A673 (cell line): ENCODE data around the gene MB21D2. TPM values are rescaled to one million over a fixed set of nuclear protein-coding genes. Genes with fewer than 3 reads are reported as not detected.

Source experiments
- BruUV-seq: library from RNA; stranded (reverse); fragments of 400-500 nt; replicated peaks from 2 replicates; lab custom pipeline; 2021; lab: Mats Ljungman, UMichigan
- CTCF ChIA-PET: fragments of 300-600 bp; sonication (Branson Sonifier 250); formaldehyde crosslinking; loops from one replicate; lab custom pipeline; 2022; ENCODE audit warnings: antibody characterized with exemption; lab: Charles Lee
- POLR2A ChIA-PET: fragments of 300-600 bp; sonication (Branson Sonifier 250); formaldehyde crosslinking; loops from one replicate; lab custom pipeline; 2022; ENCODE audit warnings: antibody characterized with exemption; ENCODE audit not compliant: low non-redundant PET; lab: Charles Lee
- DNase-seq: peaks from one replicate; pipeline ENCODE4 v3.0.0-alpha.2; 2015; ENCODE audit warnings: low spot score
- H3K27ac ChIP-seq: fragments of 200-600 bp; sonication (generic); 2 replicates; pipeline ENCODE4 v1.5.1; 2016; ENCODE audit warnings: mixed run types, low read depth, mild to moderate bottlenecking, mixed read lengths, antibody characterized with exemption, low read length; ENCODE audit not compliant: poor library complexity, severe bottlenecking
- H3K27me3 ChIP-seq: fragments of 200-600 bp; sonication (generic); replicated peaks from 2 replicates; pipeline ENCODE4 v1.6.1; 2017; ENCODE audit warnings: mixed run types, low read depth, mild to moderate bottlenecking, mixed read lengths, antibody characterized with exemption, low read length; ENCODE audit not compliant: insufficient read depth, poor library complexity
- H3K36me3 ChIP-seq: fragments of 200-600 bp; sonication (generic); 2 replicates; pipeline ENCODE4 v1.6.1; 2016; ENCODE audit warnings: mixed run types, mild to moderate bottlenecking, mixed read lengths, antibody characterized with exemption, low read length; ENCODE audit not compliant: insufficient read depth, poor library complexity, severe bottlenecking
- H3K4me1 ChIP-seq: fragments of 200-600 bp; sonication (generic); 2 replicates; pipeline ENCODE4 v1.6.1; 2017; ENCODE audit warnings: mixed run types, mild to moderate bottlenecking, mixed read lengths, antibody characterized with exemption, low read length; ENCODE audit not compliant: insufficient read depth, poor library complexity, severe bottlenecking
- H3K4me3 ChIP-seq: fragments of 200-600 bp; sonication (generic); 2 replicates; pipeline ENCODE4 v1.5.1; 2016; ENCODE audit warnings: low read depth, mixed run types, mild to moderate bottlenecking, mixed read lengths, low read length; ENCODE audit not compliant: poor library complexity, severe bottlenecking
- H3K9me3 ChIP-seq: fragments of 200-600 bp; sonication (generic); 2 replicates; pipeline ENCODE4 v1.6.1; 2016; ENCODE audit warnings: mixed run types, low read depth, mild to moderate bottlenecking, mixed read lengths, antibody characterized with exemption, low read length; ENCODE audit not compliant: poor library complexity, severe bottlenecking
- CTCF ChIP-seq: fragments of 300-800, 200-600 bp; sonication (generic); conservative IDR thresholded peaks from 2 replicates; pipeline ENCODE4 v1.5.1; 2017; ENCODE audit warnings: low read depth, mild to moderate bottlenecking, antibody characterized with exemption, low read length, moderate library complexity, mixed read lengths
- EZH2 ChIP-seq: fragments of 200-600 bp; sonication (generic); IDR thresholded peaks from 2 replicates; pipeline ENCODE4 v1.6.1; 2017; ENCODE audit warnings: borderline replicate concordance, low read depth, mild to moderate bottlenecking, mixed read lengths, antibody characterized with exemption, low read length; ENCODE audit not compliant: poor library complexity, severe bottlenecking
- intact Hi-C: fragments of 100-400 bp; cut with micrococcal nuclease; formaldehyde crosslinking; loops from one replicate; pipeline ENCODE4 v1.10.0; 2022; ENCODE audit not compliant: unreplicated experiment
- total RNA-seq: library from RNA; stranded (reverse); gene quantifications from 2 replicates; pipeline ENCODE4 v1.2.3, GENCODE V29; 2021

Gene MB21D2
- total RNA-seq, 1 experiment from 2014 or later = 8.1 TPM

- ChIA-PET CTCF (no interaction called here), POLR2A (no interaction called here)
- no peaks in the 10 kb centered on the region for H3K36me3 ChIP-seq
- H3K4me1 ChIP-seq = peaks cover 27% of the 10 kb centered on the region
- intact Hi-C loops = loop anchor here (5.0 kb wide), 1 partner anchor 60 kb away; no protein-coding TSS in a partner anchor
- H3K27ac ChIP-seq = no peak overlapping the region
- DNase-seq = no peak
- no peak for TF ChIP-seq CTCF
- TF ChIP-seq EZH2 = no peak
- H3K4me3 ChIP-seq = no peak overlapping the region
- no TSS peak for BruUV-seq
- H3K27me3 ChIP-seq = no peaks in the 10 kb centered on the region
- H3K9me3 ChIP-seq = no peaks in the 10 kb centered on the region
Measured at GRCh38 chr3:192827208-192827607, 90.4 kb downstream of the MB21D2 start.

- Histone ChIP-seq H3K4me1 (peaks cover 21% of the 10 kb centered on the region), H3K27ac (no peak overlapping the region), H3K4me3 (no peak overlapping the region), H3K36me3 (no peaks in the 10 kb centered on the region), H3K9me3 (no peaks in the 10 kb centered on the region), H3K27me3 (no peaks in the 10 kb centered on the region)
- BruUV-seq = no TSS peak
- CTCF ChIA-PET = no interaction called here
- intact Hi-C loops = loop anchor here (5.0 kb wide), 1 partner anchor 61 kb away; no protein-coding TSS in a partner anchor
- no peak for DNase-seq
- TF ChIP-seq EZH2 (no peak), CTCF (no peak)
- POLR2A ChIA-PET = no interaction called here
Measured at GRCh38 chr3:192826214-192827006, 91.2 kb downstream of the MB21D2 start.

GRCh38 chr3:192825657-192826200 is 91.9 kb downstream of the MB21D2 start:
- H3K36me3 ChIP-seq = no peaks in the 10 kb centered on the region
- CTCF ChIA-PET = interaction anchor here (0.6 kb wide), 1 partner anchor 9 kb away, joined by 4 read pairs; no protein-coding TSS in a partner anchor
- H3K27me3 ChIP-seq = no peaks in the 10 kb centered on the region
- BruUV-seq = no TSS peak
- no peaks in the 10 kb centered on the region for H3K9me3 ChIP-seq
- H3K27ac ChIP-seq = no peak overlapping the region
- TF ChIP-seq CTCF = peak; percentile 47; the same call in 1 of the 2 replicates
- no peak for TF ChIP-seq EZH2
- peaks cover 21% of the 10 kb centered on the region for H3K4me1 ChIP-seq
- peak; percentile 84 for DNase-seq
- POLR2A ChIA-PET = no interaction called here
- intact Hi-C loops = loop anchor here (5.0 kb wide), 1 partner anchor 62 kb away; no protein-coding TSS in a partner anchor
- no peak overlapping the region for H3K4me3 ChIP-seq
